ENCODE results near the gene CBFA2T2.

GRCh38 chr20:33660035-33660684 lies 170.3 kb downstream of the CBFA2T2 start:
- TF ChIP-seq, protein P1, sequence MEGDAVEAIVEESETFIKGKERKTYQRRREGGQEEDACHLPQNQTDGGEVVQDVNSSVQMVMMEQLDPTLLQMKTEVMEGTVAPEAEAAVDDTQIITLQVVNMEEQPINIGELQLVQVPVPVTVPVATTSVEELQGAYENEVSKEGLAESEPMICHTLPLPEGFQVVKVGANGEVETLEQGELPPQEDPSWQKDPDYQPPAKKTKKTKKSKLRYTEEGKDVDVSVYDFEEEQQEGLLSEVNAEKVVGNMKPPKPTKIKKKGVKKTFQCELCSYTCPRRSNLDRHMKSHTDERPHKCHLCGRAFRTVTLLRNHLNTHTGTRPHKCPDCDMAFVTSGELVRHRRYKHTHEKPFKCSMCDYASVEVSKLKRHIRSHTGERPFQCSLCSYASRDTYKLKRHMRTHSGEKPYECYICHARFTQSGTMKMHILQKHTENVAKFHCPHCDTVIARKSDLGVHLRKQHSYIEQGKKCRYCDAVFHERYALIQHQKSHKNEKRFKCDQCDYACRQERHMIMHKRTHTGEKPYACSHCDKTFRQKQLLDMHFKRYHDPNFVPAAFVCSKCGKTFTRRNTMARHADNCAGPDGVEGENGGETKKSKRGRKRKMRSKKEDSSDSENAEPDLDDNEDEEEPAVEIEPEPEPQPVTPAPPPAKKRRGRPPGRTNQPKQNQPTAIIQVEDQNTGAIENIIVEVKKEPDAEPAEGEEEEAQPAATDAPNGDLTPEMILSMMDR (IDR thresholded peaks at IDR 0.05; ENCODE audit: borderline replicate concordance, extremely low read depth, low read length, poor library complexity, severe bottlenecking): no peak
- TF ChIP-seq EZH2 (IDR thresholded peaks at IDR 0.05; ENCODE audit: borderline replicate concordance, low read depth, low read length, severe bottlenecking): no peak

Measured in DND-41 (cell line).